Ecto neural progenitor cell (in vitro differentiated cells): ENCODE results near the gene KRT84.

Experiments
- DNase-seq: peaks from one replicate; pipeline ENCODE4 v3.0.0-alpha.2; 2018; ENCODE audit warnings: low spot score

KRT84 gene

GRCh38 chr12:52385226-52385702, at the start of gene KRT84:
Gene KRT84, minus strand, starts transcription at chr12:52385652. Its CDS starts 67 bp downstream, at chr12:52385585.
- DNase-seq, result no peak

- peak; percentile 30 for DNase-seq
Observed at GRCh38 chr12:52434760-52435530, 49.5 kb upstream of the KRT84 start.

GRCh38 chr12:52434081-52434733, 48.8 kb upstream of the KRT84 start, which contains the start of gene KRT75:
Gene KRT75, minus strand, starts transcription at chr12:52434371. Its CDS starts 67 bp downstream, at chr12:52434304.
- peak; percentile 43 for DNase-seq

- peak; percentile 43 for DNase-seq
Observed at GRCh38 chr12:52433501-52434080, 48.1 kb upstream of the KRT84 start.

- no peak for DNase-seq
Observed at GRCh38 chr12:52432559-52433207, 47.2 kb upstream of the KRT84 start.

- no peak for DNase-seq
Observed at GRCh38 chr12:52428121-52428520, 42.7 kb upstream of the KRT84 start.

- no peak for DNase-seq
Observed at GRCh38 chr12:52427083-52427482, 41.6 kb upstream of the KRT84 start.

- no peak for DNase-seq
Observed at GRCh38 chr12:52426034-52426433, 40.6 kb upstream of the KRT84 start.

GRCh38 chr12:52425466-52425865, 40.0 kb upstream of the KRT84 start:
- no peak for DNase-seq

- no peak for DNase-seq
Observed at GRCh38 chr12:52423661-52424500, 38.4 kb upstream of the KRT84 start.

- DNase-seq, result no peak
Observed at GRCh38 chr12:52423035-52423434, 37.6 kb upstream of the KRT84 start.

GRCh38 chr12:52419656-52420055, 34.2 kb upstream of the KRT84 start:
- no peak for DNase-seq

- DNase-seq, result no peak
Observed at GRCh38 chr12:52418576-52419110, 33.2 kb upstream of the KRT84 start.

GRCh38 chr12:52417740-52418139, 32.3 kb upstream of the KRT84 start:
- no peak for DNase-seq

GRCh38 chr12:52416795-52417194, 31.3 kb upstream of the KRT84 start:
- DNase-seq, result no peak

- no peak for DNase-seq
Observed at GRCh38 chr12:52415870-52416750, 30.7 kb upstream of the KRT84 start.

GRCh38 chr12:52414936-52415335, 29.5 kb upstream of the KRT84 start:
- DNase-seq, result no peak

- DNase-seq, result no peak
Observed at GRCh38 chr12:52413782-52414345, 28.4 kb upstream of the KRT84 start.

GRCh38 chr12:52413202-52413601, 27.8 kb upstream of the KRT84 start:
- no peak for DNase-seq

- no peak for DNase-seq
Observed at GRCh38 chr12:52411815-52412214, 26.4 kb upstream of the KRT84 start.
